Esophagus muscularis mucosa (tissue), 4 donors: Measurements from ENCODE around the gene COL16A1. TPM values are rescaled to one million over a fixed set of nuclear protein-coding genes. Genes with fewer than 3 reads are reported as not detected.

Experiments
- DNase-seq: peaks from one replicate; pipeline ENCODE4 v3.0.0-alpha.2; 2017; ENCODE audit errors: extremely low spot score
- H3K27ac ChIP-seq, 4 donors: fragments of 200-600 bp; sonication (generic); replicated peaks in 1 of 4; 1 replicate in 3 of 4; 2 replicates in 1 of 4; pipeline ENCODE4 v1.5.1; 2016 to 2019; ENCODE audit warnings: mild to moderate bottlenecking in 1 of 4
- H3K27me3 ChIP-seq, 4 donors: fragments of 200-600 bp; sonication (generic); one replicate each; pipeline versions ENCODE4 v1.5.1 to v1.6.0; 2016 to 2019
- H3K36me3 ChIP-seq, 4 donors: fragments of 200-600 bp; sonication (generic); one replicate each; pipeline ENCODE4 v1.5.1; 2016 to 2019
- H3K4me1 ChIP-seq, 4 donors: fragments of 200-600 bp; sonication (generic); one replicate each; pipeline ENCODE4 v1.5.1; 2016 to 2019
- H3K4me3 ChIP-seq, 4 donors: fragments of 200-600 bp; sonication (generic); 1 replicate in 2 of 4; 2 replicates in 2 of 4; pipeline ENCODE4 v1.5.1; 2016 to 2019; ENCODE audit warnings: mild to moderate bottlenecking in 4 of 4, moderate library complexity in 1 of 4
- H3K9me3 ChIP-seq, 4 donors: fragments of 200-600 bp; sonication (generic); 1 replicate in 3 of 4; 2 replicates in 1 of 4; pipeline ENCODE4 v1.5.1; 2016 to 2019
- CTCF ChIP-seq, 3 experiments: fragments of 200-600 bp in 2 of 3; fragments of 450-650 bp in 1 of 3; sonication (generic) in 2 of 3; IDR thresholded peaks; one replicate each; pipeline ENCODE4 v1.5.1; 2017 to 2019; ENCODE audit warnings: antibody characterized with exemption in 3 of 3, mild to moderate bottlenecking in 2 of 3, moderate library complexity in 1 of 3
- EP300 ChIP-seq: sonication (generic); formaldehyde crosslinking; IDR thresholded peaks from one replicate; pipeline ENCODE4 v1.6.1; 2017; ENCODE audit warnings: antibody characterized with exemption
- POLR2A ChIP-seq: fragments of 450-650 bp; IDR thresholded peaks from one replicate; pipeline ENCODE4 v1.6.1; 2017; ENCODE audit warnings: antibody characterized with exemption, moderate library complexity, mild to moderate bottlenecking, low read depth
- POLR2AphosphoS5 ChIP-seq, 2 donors: sonication (generic); formaldehyde crosslinking; IDR thresholded peaks; one replicate each; pipeline ENCODE4 v1.6.1; 2017; ENCODE audit warnings: antibody characterized with exemption in 2 of 2
- WGBS: methylation state at CpG from one replicate; pipeline ENCODE4 v1.1.5; 2018; 5-methylcytosine and 5-hydroxymethylcytosine counted together
- intact Hi-C: fragments of 100-400 bp; cut with DNase I; formaldehyde crosslinking; loops from one replicate; pipeline ENCODE4 v1.15.1; 2023
- total RNA-seq, 4 donors: library from RNA; depleted of rRNA; stranded (reverse); fragments of >200 nt; gene quantifications; one replicate each; pipeline versions ENCODE4 v1.1.0 to v1.2.1, GENCODE V29; 2016

Gene COL16A1
- total RNA-seq, 4 donors from 2014 or later, result 35.1 to 62.7 (median 47.6) TPM

- WGBS, result 80% methylated on average over 17 of the region's 19 CpGs
- intact Hi-C loops, result no loop called here
- Histone ChIP-seq H3K9me3 (no peaks in the 10 kb centered on the region), H3K27ac (no peak overlapping the region), H3K36me3 (no peaks in the 10 kb centered on the region), H3K27me3 (no peaks in the 10 kb centered on the region), H3K4me3 (no peak overlapping the region), H3K4me1 (no peaks in the 10 kb centered on the region)
- TF ChIP-seq EP300 (no peak), POLR2AphosphoS5 (IDR thresholded peaks at IDR 0.05) (no peak), POLR2A (no peak), CTCF (IDR thresholded peaks at IDR 0.05) (no peak)
- no peak for DNase-seq
Observed at GRCh38 chr1:31733389-31734219, 29.8 kb upstream of the COL16A1 start.

DNA sequence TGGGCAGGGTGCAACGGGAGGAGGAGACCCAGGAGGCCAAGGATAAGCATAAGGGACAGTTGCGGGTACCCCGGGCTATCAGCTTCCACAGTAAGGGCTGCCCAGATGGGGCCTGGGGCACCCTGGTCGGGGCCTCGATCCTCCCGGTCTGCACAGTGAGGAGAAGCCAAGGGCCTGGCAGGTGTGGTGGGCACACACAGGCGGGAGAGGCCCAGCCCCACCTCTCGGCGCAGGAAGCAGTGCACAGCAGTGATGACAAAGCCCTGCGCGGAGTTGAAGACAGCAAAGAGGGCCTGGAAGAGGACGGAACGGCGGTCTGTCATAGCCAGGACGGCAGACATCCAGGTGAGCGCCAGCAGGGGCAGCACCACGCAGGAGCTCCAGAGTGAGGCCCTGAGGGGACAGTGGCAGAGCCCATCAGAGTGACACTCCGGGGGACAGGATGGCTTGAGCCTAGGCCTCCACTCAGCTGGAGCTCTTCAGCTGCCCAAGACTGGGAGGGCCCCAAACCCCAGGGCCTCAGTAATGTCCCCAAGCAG is 29.0 kb upstream of the COL16A1 start:
- no peak overlapping the region for H3K27ac ChIP-seq
- H3K36me3 ChIP-seq, result no peaks in the 10 kb centered on the region
- WGBS, result 40% methylated on average over 2 of the region's 18 CpGs
- intact Hi-C loops, result no loop called here
- DNase-seq, result no peak
- H3K4me1 ChIP-seq, result no peaks in the 10 kb centered on the region
- no peak overlapping the region for H3K4me3 ChIP-seq
- TF ChIP-seq POLR2A, result no peak
- TF ChIP-seq EP300, result no peak
- TF ChIP-seq CTCF (IDR thresholded peaks at IDR 0.05), result no peak
- no peak for TF ChIP-seq POLR2AphosphoS5 (IDR thresholded peaks at IDR 0.05)
- H3K27me3 ChIP-seq, result no peaks in the 10 kb centered on the region
- H3K9me3 ChIP-seq, result no peaks in the 10 kb centered on the region

DNA sequence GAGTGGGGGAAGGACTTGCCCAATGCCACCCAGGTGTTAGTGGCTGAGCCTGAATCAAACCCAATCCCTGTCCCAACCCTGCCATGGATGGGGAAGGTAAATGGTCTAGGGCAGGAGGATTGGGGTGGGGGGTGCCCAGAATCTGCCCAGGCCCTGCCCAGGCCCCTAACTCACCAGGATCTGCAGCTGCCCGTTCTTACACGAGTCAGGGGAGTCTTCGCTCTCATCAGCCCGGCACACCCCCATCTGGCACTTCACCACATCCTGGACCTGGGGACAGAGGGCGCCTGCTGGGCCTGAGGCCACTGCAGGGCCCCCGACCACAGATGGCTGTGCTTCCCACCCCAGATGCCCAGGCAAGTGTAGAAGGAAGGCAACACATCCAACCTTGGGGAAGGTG is 28.5 kb upstream of the COL16A1 start:
- H3K4me1 ChIP-seq, result no peaks in the 10 kb centered on the region
- no peaks in the 10 kb centered on the region for H3K36me3 ChIP-seq
- DNase-seq, result no peak
- no peak overlapping the region for H3K4me3 ChIP-seq
- H3K27me3 ChIP-seq, result no peaks in the 10 kb centered on the region
- no peak overlapping the region for H3K27ac ChIP-seq
- intact Hi-C loops, result no loop called here
- WGBS, result 71% methylated on average over 6 of the region's 6 CpGs
- TF ChIP-seq EP300 (no peak), CTCF (IDR thresholded peaks at IDR 0.05) (no peak), POLR2A (no peak), POLR2AphosphoS5 (IDR thresholded peaks at IDR 0.05) (no peak)
- H3K9me3 ChIP-seq, result no peaks in the 10 kb centered on the region

GRCh38 chr1:31731049-31731565 is 27.3 kb upstream of the COL16A1 start:
- no peak overlapping the region for H3K4me3 ChIP-seq
- DNase-seq, result no peak
- TF ChIP-seq EP300 (no peak), POLR2A (no peak), CTCF (IDR thresholded peaks at IDR 0.05) (no peak), POLR2AphosphoS5 (IDR thresholded peaks at IDR 0.05) (no peak)
- no peak overlapping the region for H3K27ac ChIP-seq
- no peaks in the 10 kb centered on the region for H3K4me1 ChIP-seq
- no peaks in the 10 kb centered on the region for H3K36me3 ChIP-seq
- no peaks in the 10 kb centered on the region for H3K9me3 ChIP-seq
- intact Hi-C loops, result no loop called here
- no peaks in the 10 kb centered on the region for H3K27me3 ChIP-seq
- 78% methylated on average over 1 of the region's 12 CpGs for WGBS
